Measurements from ENCODE around the gene CD36. TPM values are rescaled to one million over a fixed set of nuclear protein-coding genes. Genes with fewer than 3 reads are reported as not detected.

CD36 gene
- total and polyA plus RNA-seq, 10 of the 15 experiments (the other 5 are each of a cell fraction or from before 2014, with no cell fraction given), result 0.20 to 283 (median 172) TPM

DNA sequence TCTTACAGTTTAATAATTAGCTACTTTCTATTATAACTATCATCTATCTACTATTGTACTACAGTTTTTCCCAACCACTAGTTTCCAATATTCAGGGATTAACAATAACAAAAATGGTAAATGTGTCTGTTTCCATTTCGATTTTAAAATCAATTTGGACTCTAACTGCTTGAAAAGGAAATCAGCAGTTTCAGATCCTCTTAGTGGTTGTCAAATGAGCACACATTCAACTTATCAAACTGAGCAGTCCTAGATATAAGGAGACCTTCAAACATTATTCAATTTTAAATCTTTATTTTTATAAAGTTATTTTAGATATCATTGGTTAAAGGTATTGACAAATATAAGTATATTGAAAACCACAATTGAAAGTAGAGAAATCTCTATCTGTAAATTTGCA is 46.8 kb upstream of the CD36 start:
- CTCF ChIA-PET, result no interaction called here
- TF ChIP-seq JUNB (IDR thresholded peaks at IDR 0.05) (peak; percentile 42; the same call in 1 of the 2 replicates), RUNX3 (IDR thresholded peaks at IDR 0.05; ENCODE audit: low read length) (peak; percentile 22; the same call in 1 of the 2 replicates), ZNF207 (IDR thresholded peaks at IDR 0.05; ENCODE audit: borderline replicate concordance) (no peak), CBX3 (IDR thresholded peaks at IDR 0.05; ENCODE audit: borderline replicate concordance, low read depth) (no peak), SPI1 (IDR thresholded peaks at IDR 0.05; ENCODE audit: borderline replicate concordance, insufficient read depth, low read depth, low read length) (peak; percentile 72; the same call in 1 of the 2 replicates)
- intact Hi-C loops (cut with micrococcal nuclease; ENCODE audit: unreplicated experiment), result no loop called here
- WGBS (ENCODE audit: insufficient coverage, insufficient replicate concordance, low lambda C conversion rate, missing lambda C conversion rate), result 0% methylated on average over 1 of the region's 1 CpG
- Histone ChIP-seq H3K27me3 (replicated peaks in 1 of 2; ENCODE audit: control insufficient read depth in 2 of 2, insufficient read depth in 2 of 2, low read length in 1 of 2) (no peaks in the 10 kb centered on the region), H3K79me2 (ENCODE audit: control insufficient read depth, insufficient read depth, low read length) (no peaks in the 10 kb centered on the region), H3K4me3 (no peak overlapping the region), H4K20me1 (ENCODE audit: control insufficient read depth, insufficient read depth) (no peaks in the 10 kb centered on the region), H2AFZ (ENCODE audit: control insufficient read depth, low read depth, low read length) (no peak overlapping the region), H3K27ac (ENCODE audit: control insufficient read depth, insufficient read depth) (no peak overlapping the region), H3K4me1 (ENCODE audit: control insufficient read depth, insufficient read depth, low read length) (no peaks in the 10 kb centered on the region), H3K36me3 (ENCODE audit: control insufficient read depth in 2 of 2, insufficient read depth in 2 of 2, low read length in 1 of 2) (no peaks in the 10 kb centered on the region), H3K4me2 (ENCODE audit: control insufficient read depth, insufficient read depth) (no peak overlapping the region), H3K9ac (ENCODE audit: control insufficient read depth, insufficient read depth, low read length) (no peak overlapping the region), H3K9me3 (replicated peaks; ENCODE audit: control insufficient read depth, insufficient read depth, low read length) (no peaks in the 10 kb centered on the region)
- peak; percentile 27 for FAIRE-seq
- DNase-seq (ENCODE audit: low read depth, low spot score), result no peak
- in situ Hi-C loops (cut with MboI), result no loop called here
- peak; percentile 65 for ATAC-seq
- no TSS peak for BruUV-seq (replicated peaks)
- POLR2A ChIA-PET, result no interaction called here
- SMC1A ChIA-PET (ENCODE audit: uncharacterized antibody, unreplicated experiment), result interaction anchor here (0.5 kb wide), 1 partner anchor 146 kb away, joined by 3 read pairs; no protein-coding TSS in a partner anchor
- RAD21 ChIA-PET (ENCODE audit: unreplicated experiment), result no interaction called here

DNA sequence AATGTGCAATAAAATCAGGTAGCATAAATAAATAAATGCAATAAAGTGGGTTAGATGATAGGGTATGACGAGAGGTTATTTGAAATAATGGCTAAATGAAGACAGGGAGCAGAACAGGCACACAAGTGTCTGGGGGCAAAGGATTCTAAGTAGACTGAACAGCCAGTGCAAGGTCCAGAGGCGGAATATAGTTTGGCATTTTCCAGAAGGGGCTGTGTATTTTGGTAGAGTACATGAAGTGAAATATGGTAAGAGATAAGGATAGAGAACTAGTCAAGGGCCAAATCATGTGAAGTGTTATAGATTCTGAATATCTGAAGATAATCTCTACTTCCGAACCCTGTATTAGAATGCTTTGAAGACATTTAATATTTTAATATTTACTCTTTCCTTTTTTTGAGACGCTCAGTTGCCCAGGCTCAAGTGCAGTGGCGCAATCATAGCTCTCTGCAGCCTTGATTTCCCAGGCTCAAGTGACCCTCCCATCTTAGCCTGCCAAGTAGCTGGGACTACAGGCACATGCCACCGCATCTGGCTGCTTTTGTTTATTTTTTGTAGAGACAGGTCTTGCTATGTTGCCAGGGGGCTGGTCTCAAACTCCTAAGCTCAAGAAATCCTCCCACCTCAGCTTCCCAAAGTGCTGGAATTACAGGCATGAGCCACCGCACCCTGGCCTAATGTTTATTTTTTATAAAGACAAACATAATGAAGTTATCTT is 44.4 kb upstream of the CD36 start:
- DNase-seq (ENCODE audit: low read depth, low spot score), result no peak
- POLR2A ChIA-PET, result no interaction called here
- CTCF ChIA-PET, result interaction anchor here (0.6 to 0.7 kb wide), 2 partner anchors 10 to 619 kb away, joined by 3 read pairs; no protein-coding TSS in a partner anchor
- H2AFZ ChIP-seq (ENCODE audit: control insufficient read depth, low read depth, low read length), result no peak overlapping the region
- no TSS peak for BruUV-seq (replicated peaks)
- H3K36me3 ChIP-seq (ENCODE audit: control insufficient read depth in 2 of 2, insufficient read depth in 2 of 2, low read length in 1 of 2), result no peaks in the 10 kb centered on the region
- ATAC-seq, result no peak
- no peak overlapping the region for H3K4me3 ChIP-seq
- intact Hi-C loops (cut with micrococcal nuclease; ENCODE audit: unreplicated experiment) (no loop called here), in situ Hi-C loops (cut with MboI) (no loop called here)
- WGBS (ENCODE audit: insufficient coverage, insufficient replicate concordance, low lambda C conversion rate, missing lambda C conversion rate), result 51% methylated on average over 7 of the region's 7 CpGs
- H3K9me3 ChIP-seq (replicated peaks; ENCODE audit: control insufficient read depth, insufficient read depth, low read length), result no peaks in the 10 kb centered on the region
- no peak overlapping the region for H3K27ac ChIP-seq (ENCODE audit: control insufficient read depth, insufficient read depth)
- SMC1A ChIA-PET (ENCODE audit: uncharacterized antibody, unreplicated experiment), result interaction anchor here (0.7 kb wide), 1 partner anchor 12 kb away, joined by 3 read pairs; no protein-coding TSS in a partner anchor
- no peaks in the 10 kb centered on the region for H3K4me1 ChIP-seq (ENCODE audit: control insufficient read depth, insufficient read depth, low read length)
- no peaks in the 10 kb centered on the region for H4K20me1 ChIP-seq (ENCODE audit: control insufficient read depth, insufficient read depth)
- RAD21 ChIA-PET (ENCODE audit: unreplicated experiment), result no interaction called here
- no peaks in the 10 kb centered on the region for H3K79me2 ChIP-seq (ENCODE audit: control insufficient read depth, insufficient read depth, low read length)
- FAIRE-seq, result no peak
- no peak overlapping the region for H3K9ac ChIP-seq (ENCODE audit: control insufficient read depth, insufficient read depth, low read length)
- H3K27me3 ChIP-seq (replicated peaks in 1 of 2; ENCODE audit: control insufficient read depth in 2 of 2, insufficient read depth in 2 of 2, low read length in 1 of 2), result no peaks in the 10 kb centered on the region
- H3K4me2 ChIP-seq (ENCODE audit: control insufficient read depth, insufficient read depth), result no peak overlapping the region
- TF ChIP-seq CHD2 (IDR thresholded peaks at IDR 0.05; ENCODE audit: borderline replicate concordance, low read depth, low read length), result no peak
- TF ChIP-seq, protein P1, sequence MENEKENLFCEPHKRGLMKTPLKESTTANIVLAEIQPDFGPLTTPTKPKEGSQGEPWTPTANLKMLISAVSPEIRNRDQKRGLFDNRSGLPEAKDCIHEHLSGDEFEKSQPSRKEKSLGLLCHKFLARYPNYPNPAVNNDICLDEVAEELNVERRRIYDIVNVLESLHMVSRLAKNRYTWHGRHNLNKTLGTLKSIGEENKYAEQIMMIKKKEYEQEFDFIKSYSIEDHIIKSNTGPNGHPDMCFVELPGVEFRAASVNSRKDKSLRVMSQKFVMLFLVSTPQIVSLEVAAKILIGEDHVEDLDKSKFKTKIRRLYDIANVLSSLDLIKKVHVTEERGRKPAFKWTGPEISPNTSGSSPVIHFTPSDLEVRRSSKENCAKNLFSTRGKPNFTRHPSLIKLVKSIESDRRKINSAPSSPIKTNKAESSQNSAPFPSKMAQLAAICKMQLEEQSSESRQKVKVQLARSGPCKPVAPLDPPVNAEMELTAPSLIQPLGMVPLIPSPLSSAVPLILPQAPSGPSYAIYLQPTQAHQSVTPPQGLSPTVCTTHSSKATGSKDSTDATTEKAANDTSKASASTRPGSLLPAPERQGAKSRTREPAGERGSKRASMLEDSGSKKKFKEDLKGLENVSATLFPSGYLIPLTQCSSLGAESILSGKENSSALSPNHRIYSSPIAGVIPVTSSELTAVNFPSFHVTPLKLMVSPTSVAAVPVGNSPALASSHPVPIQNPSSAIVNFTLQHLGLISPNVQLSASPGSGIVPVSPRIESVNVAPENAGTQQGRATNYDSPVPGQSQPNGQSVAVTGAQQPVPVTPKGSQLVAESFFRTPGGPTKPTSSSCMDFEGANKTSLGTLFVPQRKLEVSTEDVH (IDR thresholded peaks at IDR 0.05; ENCODE audit: low read depth, partially characterized antibody), result no peak
- TF ChIP-seq POLR2A (IDR thresholded peaks at IDR 0.05; ENCODE audit: low read depth, low read length), result no peak
- TF ChIP-seq YY1 (IDR thresholded peaks at IDR 0.05; ENCODE audit: low read depth, low read length), result no peak
- TF ChIP-seq, protein P2, sequence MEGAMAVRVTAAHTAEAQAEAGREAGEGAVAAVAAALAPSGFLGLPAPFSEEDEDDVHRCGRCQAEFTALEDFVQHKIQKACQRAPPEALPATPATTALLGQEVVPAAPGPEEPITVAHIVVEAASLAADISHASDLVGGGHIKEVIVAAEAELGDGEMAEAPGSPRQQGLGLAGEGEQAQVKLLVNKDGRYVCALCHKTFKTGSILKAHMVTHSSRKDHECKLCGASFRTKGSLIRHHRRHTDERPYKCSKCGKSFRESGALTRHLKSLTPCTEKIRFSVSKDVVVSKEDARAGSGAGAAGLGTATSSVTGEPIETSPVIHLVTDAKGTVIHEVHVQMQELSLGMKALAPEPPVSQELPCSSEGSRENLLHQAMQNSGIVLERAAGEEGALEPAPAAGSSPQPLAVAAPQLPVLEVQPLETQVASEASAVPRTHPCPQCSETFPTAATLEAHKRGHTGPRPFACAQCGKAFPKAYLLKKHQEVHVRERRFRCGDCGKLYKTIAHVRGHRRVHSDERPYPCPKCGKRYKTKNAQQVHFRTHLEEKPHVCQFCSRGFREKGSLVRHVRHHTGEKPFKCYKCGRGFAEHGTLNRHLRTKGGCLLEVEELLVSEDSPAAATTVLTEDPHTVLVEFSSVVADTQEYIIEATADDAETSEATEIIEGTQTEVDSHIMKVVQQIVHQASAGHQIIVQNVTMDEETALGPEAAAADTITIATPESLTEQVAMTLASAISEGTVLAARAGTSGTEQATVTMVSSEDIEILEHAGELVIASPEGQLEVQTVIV (IDR thresholded peaks at IDR 0.05; ENCODE audit: borderline replicate concordance, partially characterized antibody), result no peak
- TF ChIP-seq PAX8 (IDR thresholded peaks at IDR 0.05), result no peak
- no peak for TF ChIP-seq TAF1 (IDR thresholded peaks at IDR 0.05; ENCODE audit: borderline replicate concordance, low read depth, low read length)
- no peak for TF ChIP-seq CREM (IDR thresholded peaks at IDR 0.05; ENCODE audit: low read depth)
